Muscle layer of colon (tissue), 2 donors: ENCODE data around the gene TMEM145.

Experiments used
- H3K27ac ChIP-seq: one replicate; pipeline ENCODE4 v1.7.0; 2013; ENCODE audit warnings: low read depth, mild to moderate bottlenecking, low read length, moderate library complexity
- H3K27me3 ChIP-seq, 2 donors: one replicate each; pipeline ENCODE4 v1.7.0; 2013; ENCODE audit warnings: low read length in 2 of 2, mild to moderate bottlenecking in 2 of 2; ENCODE audit not compliant: insufficient read depth in 2 of 2, control insufficient read depth in 1 of 2
- H3K36me3 ChIP-seq: one replicate; pipeline ENCODE4 v1.7.0; 2013; ENCODE audit warnings: mild to moderate bottlenecking, low read length; ENCODE audit not compliant: insufficient read depth
- H3K4me1 ChIP-seq: one replicate; pipeline ENCODE4 v1.7.0; 2013; ENCODE audit warnings: mild to moderate bottlenecking, low read length; ENCODE audit not compliant: insufficient read depth
- H3K4me3 ChIP-seq, 2 donors: one replicate each; pipeline ENCODE4 v1.7.0; 2013; ENCODE audit warnings: low read length in 2 of 2, low read depth in 1 of 2, mild to moderate bottlenecking in 1 of 2, moderate library complexity in 1 of 2
- H3K9ac ChIP-seq: one replicate; pipeline ENCODE4 v1.7.0; 2013; ENCODE audit warnings: low read length
- H3K9me3 ChIP-seq: one replicate; pipeline ENCODE4 v1.7.0; 2013; ENCODE audit warnings: mild to moderate bottlenecking, low read length
- donor health status: abdominal sarcoma.
- donor health status: Adenocarcinoma of cecum.

The TMEM145 gene

GRCh38 chr19:42306646-42307045 is 6.5 kb upstream of the TMEM145 start:
- Histone ChIP-seq H3K27ac (no peak overlapping the region), H3K4me1 (peaks cover 12% of the 10 kb centered on the region), H3K9ac (no peak overlapping the region), H3K36me3 (no peaks in the 10 kb centered on the region), H3K4me3 (no peak overlapping the region), H3K27me3 (peaks cover 4 to 19% of the 10 kb centered on the region in 2 donors), H3K9me3 (no peaks in the 10 kb centered on the region)

- no peak overlapping the region for H3K4me3 ChIP-seq
These were observed 3.4 kb upstream of the TMEM145 start for GRCh38 chr19:42309686-42310085.

GRCh38 chr19:42311657-42312056 is 1.5 kb upstream of the TMEM145 start:
- Histone ChIP-seq H3K36me3 (no peaks in the 10 kb centered on the region), H3K4me3 (no peak overlapping the region), H3K9me3 (no peaks in the 10 kb centered on the region), H3K9ac (no peak overlapping the region), H3K4me1 (peaks cover 4% of the 10 kb centered on the region), H3K27ac (no peak overlapping the region), H3K27me3 (peaks cover 23 to 59% of the 10 kb centered on the region in 2 donors)

More at GRCh38 chr19:42309686-42310085, 3.4 kb upstream of the TMEM145 start:
- Histone ChIP-seq H3K4me1 (peaks cover 4% of the 10 kb centered on the region), H3K36me3 (no peaks in the 10 kb centered on the region), H3K27ac (no peak overlapping the region), H3K9ac (no peak overlapping the region), H3K9me3 (no peaks in the 10 kb centered on the region), H3K27me3 (peaks cover 23 to 49% of the 10 kb centered on the region in 2 donors)

GRCh38 chr19:42312370-42312769 is 739 bp upstream of the TMEM145 start:
- Histone ChIP-seq H3K4me1 (peaks cover 4% of the 10 kb centered on the region), H3K27ac (no peak overlapping the region), H3K27me3 (peaks cover 23 to 59% of the 10 kb centered on the region in 2 donors), H3K4me3 (no peak overlapping the region), H3K9me3 (no peaks in the 10 kb centered on the region), H3K36me3 (no peaks in the 10 kb centered on the region), H3K9ac (no peak overlapping the region)

GRCh38 chr19:42313840-42314755 is 989 bp downstream of the TMEM145 start:
- no peak overlapping the region for H3K4me3 ChIP-seq
- no peak overlapping the region for H3K9ac ChIP-seq
- H3K9me3 ChIP-seq = no peaks in the 10 kb centered on the region
- peaks cover 23 to 59% of the 10 kb centered on the region in 2 donors for H3K27me3 ChIP-seq
- no peak overlapping the region for H3K27ac ChIP-seq
- H3K36me3 ChIP-seq = no peaks in the 10 kb centered on the region
- H3K4me1 ChIP-seq = peaks cover 4% of the 10 kb centered on the region

GRCh38 chr19:42315024-42315423 is 1.9 kb downstream of the TMEM145 start:
- Histone ChIP-seq H3K27ac (no peak overlapping the region), H3K27me3 (peaks cover 23 to 53% of the 10 kb centered on the region in 2 donors), H3K4me1 (peaks cover 4% of the 10 kb centered on the region), H3K4me3 (no peak overlapping the region), H3K9me3 (no peaks in the 10 kb centered on the region), H3K36me3 (no peaks in the 10 kb centered on the region), H3K9ac (no peak overlapping the region)

- H3K9me3 ChIP-seq = no peaks in the 10 kb centered on the region
- H3K27me3 ChIP-seq = peaks cover 20 to 41% of the 10 kb centered on the region in 2 donors
- H3K36me3 ChIP-seq = no peaks in the 10 kb centered on the region
- H3K27ac ChIP-seq = no peak overlapping the region
- H3K4me3 ChIP-seq = no peak overlapping the region
- H3K9ac ChIP-seq = no peak overlapping the region
- peaks cover 4% of the 10 kb centered on the region for H3K4me1 ChIP-seq
These were observed 3.4 kb downstream of the TMEM145 start for GRCh38 chr19:42316223-42317211.

- Histone ChIP-seq H3K9me3 (no peaks in the 10 kb centered on the region), H3K4me3 (no peak overlapping the region), H3K4me1 (peaks cover 4% of the 10 kb centered on the region), H3K27ac (no peak overlapping the region), H3K27me3 (peaks cover 10 to 31% of the 10 kb centered on the region in 2 donors), H3K36me3 (no peaks in the 10 kb centered on the region), H3K9ac (no peak overlapping the region)
These were observed 4.4 kb downstream of the TMEM145 start for GRCh38 chr19:42317535-42317934.

GRCh38 chr19:42322305-42322704 is 9.2 kb downstream of the TMEM145 start:
- peaks cover 16% of the 10 kb centered on the region for H3K4me1 ChIP-seq
- no peaks in the 10 kb centered on the region for H3K9me3 ChIP-seq
- H3K36me3 ChIP-seq = no peaks in the 10 kb centered on the region
- peaks cover 15 to 17% of the 10 kb centered on the region in 2 donors for H3K27me3 ChIP-seq
- H3K27ac ChIP-seq = no peak overlapping the region
- no peak overlapping the region for H3K9ac ChIP-seq
- no peak overlapping the region for H3K4me3 ChIP-seq

GRCh38 chr19:42323473-42323851 is 10.4 kb downstream of the TMEM145 start:
- Histone ChIP-seq H3K9ac (no peak overlapping the region), H3K4me3 (no peak overlapping the region), H3K4me1 (peaks cover 19% of the 10 kb centered on the region), H3K36me3 (no peaks in the 10 kb centered on the region), H3K27me3 (peaks cover 15 to 17% of the 10 kb centered on the region in 2 donors), H3K27ac (no peak overlapping the region), H3K9me3 (no peaks in the 10 kb centered on the region)
